Suprapubic skin (tissue), 4 donors: ENCODE measurements around the gene DISC1. TPM values are rescaled to one million over a fixed set of nuclear protein-coding genes. Genes with fewer than 3 reads are reported as not detected.

Source experiments
- DNase-seq, 2 donors: peaks; one replicate each; pipeline ENCODE4 v3.0.0-alpha.2; 2019; ENCODE audit warnings: low spot score in 2 of 2
- H3K27ac ChIP-seq: fragments of 200-600 bp; sonication (generic); one replicate; pipeline ENCODE4 v1.5.1; 2019
- H3K27me3 ChIP-seq: fragments of 200-600 bp; sonication (generic); one replicate; pipeline ENCODE4 v1.5.1; 2019
- H3K36me3 ChIP-seq: fragments of 200-600 bp; sonication (generic); one replicate; pipeline ENCODE4 v1.5.1; 2019
- H3K4me1 ChIP-seq: fragments of 200-600 bp; sonication (generic); one replicate; pipeline ENCODE4 v1.5.1; 2019
- H3K4me3 ChIP-seq: fragments of 200-600 bp; sonication (generic); one replicate; pipeline ENCODE4 v1.5.1; 2019; ENCODE audit warnings: mild to moderate bottlenecking
- H3K9me3 ChIP-seq: fragments of 200-600 bp; sonication (generic); one replicate; pipeline ENCODE4 v1.5.1; 2019
- CTCF ChIP-seq, 2 donors: fragments of 200-600 bp in 1 of 2; fragments of 450-650 bp in 1 of 2; sonication (generic) in 1 of 2; IDR thresholded peaks; one replicate each; pipeline ENCODE4 v1.5.1; 2016 to 2019; ENCODE audit warnings: antibody characterized with exemption in 2 of 2, mild to moderate bottlenecking in 1 of 2, moderate library complexity in 1 of 2
- EP300 ChIP-seq: sonication (generic); formaldehyde crosslinking; IDR thresholded peaks from one replicate; pipeline ENCODE4 v1.6.1; 2017; ENCODE audit warnings: antibody characterized with exemption
- POLR2A ChIP-seq, 2 donors: fragments of 450-650 bp; IDR thresholded peaks; one replicate each; pipeline ENCODE4 v1.6.1; 2017; ENCODE audit warnings: antibody characterized with exemption in 2 of 2, mild to moderate bottlenecking in 2 of 2, moderate library complexity in 2 of 2
- POLR2AphosphoS5 ChIP-seq, 3 donors: sonication (generic); formaldehyde crosslinking; IDR thresholded peaks; one replicate each; pipeline ENCODE4 v1.6.1; 2017; ENCODE audit warnings: antibody characterized with exemption in 3 of 3
- WGBS: methylation state at CpG from one replicate; pipeline ENCODE4 v1.1.5; 2018; 5-methylcytosine and 5-hydroxymethylcytosine counted together
- total RNA-seq, 4 donors: library from RNA; depleted of rRNA; stranded (reverse); fragments of >200 nt; gene quantifications; one replicate each; pipeline ENCODE4 v1.1.0, GENCODE V29; 2016

The DISC1 gene
- total RNA-seq, 4 donors from 2014 or later, result 3.0 to 8.4 (median 5.2) TPM

DNA sequence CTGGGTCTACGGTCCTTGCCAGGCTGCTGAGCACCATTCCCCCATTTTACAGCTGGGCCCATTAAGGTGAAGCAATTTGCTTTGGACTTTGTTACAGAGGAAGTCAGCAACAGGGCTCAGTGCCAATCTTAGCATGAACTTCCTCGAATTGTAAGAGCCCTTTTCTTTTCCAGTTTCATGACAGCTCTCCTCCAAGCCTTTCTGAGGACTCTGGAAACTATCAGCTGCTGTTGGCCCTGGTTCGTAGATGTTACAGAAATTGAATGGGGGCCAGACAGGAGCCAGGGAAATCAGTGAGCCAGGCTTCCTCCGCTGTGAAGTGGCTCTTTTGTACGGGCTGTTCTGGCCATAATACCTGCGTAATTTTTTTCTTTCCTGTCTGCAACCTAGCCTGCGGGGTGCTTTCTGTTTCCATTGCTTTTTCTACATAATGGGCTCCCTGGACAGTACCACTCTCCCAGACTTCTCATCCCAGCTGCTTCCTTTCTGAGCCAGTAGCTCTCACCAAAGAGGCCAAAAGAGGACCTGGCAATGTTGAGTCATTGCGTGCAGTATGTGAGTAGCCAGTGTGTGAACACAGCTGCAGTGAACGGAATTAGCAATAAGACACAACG, 386.3 kb downstream of the DISC1 start:
- Histone ChIP-seq H3K9me3 (no peaks in the 10 kb centered on the region), H3K4me1 (peaks cover 15% of the 10 kb centered on the region), H3K27ac (no peak overlapping the region), H3K27me3 (no peaks in the 10 kb centered on the region), H3K36me3 (no peaks in the 10 kb centered on the region), H3K4me3 (no peak overlapping the region)
- no peak for TF ChIP-seq CTCF (IDR thresholded peaks at IDR 0.05)
- no peak for TF ChIP-seq POLR2A (IDR thresholded peaks at IDR 0.05)
- TF ChIP-seq EP300, result no peak
- no peak for TF ChIP-seq POLR2AphosphoS5 (IDR thresholded peaks at IDR 0.05)
- WGBS, result 37% methylated on average over 10 of the region's 10 CpGs
- no peak for DNase-seq

DNA sequence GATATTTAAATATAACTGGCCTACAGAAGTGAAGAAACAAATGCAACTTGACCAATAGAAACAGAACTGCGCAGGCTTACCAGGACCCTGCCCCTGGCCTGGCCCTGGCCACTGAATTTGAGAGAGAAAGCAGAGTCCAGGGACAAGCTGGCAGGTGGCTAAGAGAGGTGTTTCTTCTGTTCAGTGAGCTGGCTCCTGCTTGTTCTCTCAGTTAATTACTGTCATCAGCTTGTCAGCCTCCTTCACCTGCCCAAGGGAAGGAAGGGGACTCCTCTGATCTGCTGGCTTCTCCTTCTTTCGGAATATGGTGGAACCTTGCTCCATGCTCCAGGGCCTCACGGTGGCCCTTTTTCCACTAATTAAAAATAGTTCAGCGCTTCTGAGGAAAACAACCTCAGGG, 388.4 kb downstream of the DISC1 start:
- Histone ChIP-seq H3K4me1 (peaks cover 15% of the 10 kb centered on the region), H3K36me3 (no peaks in the 10 kb centered on the region), H3K9me3 (no peaks in the 10 kb centered on the region), H3K4me3 (no peak overlapping the region), H3K27ac (no peak overlapping the region), H3K27me3 (no peaks in the 10 kb centered on the region)
- WGBS, result 95% methylated on average over 4 of the region's 4 CpGs
- TF ChIP-seq POLR2AphosphoS5 (IDR thresholded peaks at IDR 0.05) (no peak), POLR2A (IDR thresholded peaks at IDR 0.05) (no peak), CTCF (IDR thresholded peaks at IDR 0.05) (no peak), EP300 (no peak)
- no peak for DNase-seq

DNA sequence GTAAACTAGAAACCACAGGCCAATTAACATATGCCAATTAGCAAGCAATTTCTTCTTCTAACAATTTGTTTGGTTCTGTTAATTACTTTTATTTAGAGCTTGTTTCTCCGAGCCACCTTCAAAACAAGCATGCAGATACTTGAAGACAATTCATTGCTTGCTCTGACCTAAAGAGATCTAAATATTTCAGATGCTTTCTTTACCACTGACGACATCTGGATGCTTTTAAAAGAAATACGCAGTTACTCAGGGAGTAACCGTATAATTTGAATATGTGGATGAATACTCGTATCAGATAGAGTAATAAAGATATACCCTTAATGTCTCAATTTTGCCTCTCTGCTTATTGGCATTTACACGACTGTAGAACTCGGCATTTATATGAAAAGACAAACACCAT, 390.0 kb downstream of the DISC1 start:
- DNase-seq, result no peak
- Histone ChIP-seq H3K27ac (no peak overlapping the region), H3K4me1 (peaks cover 15% of the 10 kb centered on the region), H3K36me3 (no peaks in the 10 kb centered on the region), H3K9me3 (no peaks in the 10 kb centered on the region), H3K4me3 (no peak overlapping the region), H3K27me3 (no peaks in the 10 kb centered on the region)
- 71% methylated on average over 7 of the region's 7 CpGs for WGBS
- TF ChIP-seq POLR2AphosphoS5 (IDR thresholded peaks at IDR 0.05), result no peak
- no peak for TF ChIP-seq CTCF (IDR thresholded peaks at IDR 0.05)
- TF ChIP-seq POLR2A (IDR thresholded peaks at IDR 0.05), result no peak
- TF ChIP-seq EP300, result no peak

- peaks cover 15% of the 10 kb centered on the region for H3K4me1 ChIP-seq
- no peak for DNase-seq
- no peak overlapping the region for H3K27ac ChIP-seq
- TF ChIP-seq CTCF (IDR thresholded peaks at IDR 0.05), result no peak
- no peak for TF ChIP-seq EP300
- no peak for TF ChIP-seq POLR2AphosphoS5 (IDR thresholded peaks at IDR 0.05)
- no peak for TF ChIP-seq POLR2A (IDR thresholded peaks at IDR 0.05)
- 75% methylated on average over 2 of the region's 2 CpGs for WGBS
- no peaks in the 10 kb centered on the region for H3K27me3 ChIP-seq
- H3K4me3 ChIP-seq, result no peak overlapping the region
- no peaks in the 10 kb centered on the region for H3K36me3 ChIP-seq
- no peaks in the 10 kb centered on the region for H3K9me3 ChIP-seq
Measured at GRCh38 chr1:232017057-232017456, 390.5 kb downstream of the DISC1 start.

DNA sequence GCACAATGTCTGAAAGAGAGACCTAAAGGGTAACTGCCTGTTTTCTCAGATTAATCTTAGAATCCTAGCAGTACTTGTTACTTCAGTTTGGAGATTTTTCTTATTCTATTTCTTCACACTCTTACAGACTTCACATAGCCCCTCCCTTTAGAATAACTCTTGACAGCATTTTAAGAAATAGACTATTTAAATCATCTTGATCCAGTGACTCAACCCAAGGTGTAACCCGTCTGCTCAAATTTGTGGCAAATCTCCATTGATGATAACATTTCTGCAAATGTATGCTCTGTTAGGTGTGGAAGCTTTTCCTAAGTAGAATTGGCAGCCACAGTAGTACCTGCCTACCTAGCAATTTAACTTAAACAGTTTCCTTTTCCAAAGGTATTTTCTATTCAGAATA, 391.2 kb downstream of the DISC1 start:
- Histone ChIP-seq H3K36me3 (no peaks in the 10 kb centered on the region), H3K27me3 (no peaks in the 10 kb centered on the region), H3K9me3 (no peaks in the 10 kb centered on the region), H3K4me1 (peaks cover 11% of the 10 kb centered on the region), H3K4me3 (no peak overlapping the region), H3K27ac (no peak overlapping the region)
- TF ChIP-seq CTCF (IDR thresholded peaks at IDR 0.05) (no peak), POLR2A (IDR thresholded peaks at IDR 0.05) (no peak), POLR2AphosphoS5 (IDR thresholded peaks at IDR 0.05) (no peak), EP300 (no peak)
- no peak for DNase-seq
- 68% methylated on average over 1 of the region's 1 CpG for WGBS
